OCI-LY3 (cell line): ENCODE data around the gene SSRP1.
"Not testable (repeated sequence)": the region's sequence is repeated elsewhere in the genome, so short reads cannot be mapped to it uniquely, and the experiment has no call there.

Source experiments
- H2AFZ ChIP-seq: fragments of 200-600, 300-600 bp; shearing (Covaris generic); 2 replicates; pipeline ENCODE4 v1.6.0; 2014; ENCODE audit warnings: antibody characterized with exemption, low read depth, low read length
- H3K27ac ChIP-seq: fragments of 200-600, 300-600 bp; sonication (generic); 2 replicates; pipeline ENCODE4 v1.5.1; 2014; ENCODE audit warnings: mild to moderate bottlenecking, low read length, moderate library complexity, mixed read lengths
- H3K27me3 ChIP-seq: fragments of 200-600, 300-600 bp; sonication (generic); 2 replicates; pipeline ENCODE4 v1.6.1; 2014; ENCODE audit warnings: low read depth, low read length, mixed read lengths
- H3K36me3 ChIP-seq: fragments of 200-600, 300-600 bp; sonication (generic); replicated peaks from 2 replicates; pipeline ENCODE3; 2014; ENCODE audit warnings: low read depth, low read length, mixed read lengths
- H3K4me1 ChIP-seq: fragments of 300-600, 200-600 bp; sonication (generic); 2 replicates; pipeline ENCODE4 v1.6.1; 2014; ENCODE audit warnings: low read length, mixed read lengths
- H3K4me2 ChIP-seq: fragments of 200-600, 300-600 bp; sonication (generic); 2 replicates; pipeline ENCODE4 v1.6.1; 2014; ENCODE audit warnings: low read length, mixed read lengths
- H3K4me3 ChIP-seq: fragments of 300-600, 200-600 bp; sonication (generic); 2 replicates; pipeline ENCODE4 v1.5.1; 2014; ENCODE audit warnings: antibody characterized with exemption, mild to moderate bottlenecking, low read length, moderate library complexity
- H3K79me2 ChIP-seq: fragments of 300-600, 200-600 bp; shearing (Covaris generic); 2 replicates; pipeline ENCODE4 v1.6.1; 2014; ENCODE audit warnings: mild to moderate bottlenecking, low read length, mixed read lengths
- H3K9ac ChIP-seq: fragments of 300-600, 200-600 bp; shearing (Covaris generic); 2 replicates; pipeline ENCODE4 v1.6.0; 2014; ENCODE audit warnings: mild to moderate bottlenecking, low read length, moderate library complexity
- H3K9me3 ChIP-seq: fragments of 200-600, 300-600 bp; shearing (Covaris generic); 2 replicates; pipeline ENCODE4 v1.6.1; 2014; ENCODE audit warnings: low read length, mixed read lengths; ENCODE audit not compliant: insufficient read depth
- H4K20me1 ChIP-seq: fragments of 200-600, 300-600 bp; sonication (generic); 2 replicates; pipeline ENCODE4 v1.6.1; 2016; ENCODE audit warnings: low read length, mixed read lengths; ENCODE audit not compliant: insufficient read depth
- EZH2phosphoT487 ChIP-seq: fragments of 200-600 bp; shearing (Covaris generic); IDR thresholded peaks from 2 replicates; pipeline ENCODE4 v1.6.1; 2018; ENCODE audit warnings: antibody characterized with exemption, mixed run types, low read depth
- TF ChIP-seq, protein P1 (sequence below): fragments of 200-600, 300-600 bp; sonication (generic); IDR thresholded peaks from 2 replicates; pipeline ENCODE4 v1.5.1; 2014; ENCODE audit warnings: antibody characterized with exemption, low read length, low read depth

The SSRP1 gene

GRCh38 chr11:57290288-57290687 is 45.4 kb downstream of the SSRP1 start:
- TF ChIP-seq EZH2phosphoT487 = no peak
- TF ChIP-seq, protein P1, sequence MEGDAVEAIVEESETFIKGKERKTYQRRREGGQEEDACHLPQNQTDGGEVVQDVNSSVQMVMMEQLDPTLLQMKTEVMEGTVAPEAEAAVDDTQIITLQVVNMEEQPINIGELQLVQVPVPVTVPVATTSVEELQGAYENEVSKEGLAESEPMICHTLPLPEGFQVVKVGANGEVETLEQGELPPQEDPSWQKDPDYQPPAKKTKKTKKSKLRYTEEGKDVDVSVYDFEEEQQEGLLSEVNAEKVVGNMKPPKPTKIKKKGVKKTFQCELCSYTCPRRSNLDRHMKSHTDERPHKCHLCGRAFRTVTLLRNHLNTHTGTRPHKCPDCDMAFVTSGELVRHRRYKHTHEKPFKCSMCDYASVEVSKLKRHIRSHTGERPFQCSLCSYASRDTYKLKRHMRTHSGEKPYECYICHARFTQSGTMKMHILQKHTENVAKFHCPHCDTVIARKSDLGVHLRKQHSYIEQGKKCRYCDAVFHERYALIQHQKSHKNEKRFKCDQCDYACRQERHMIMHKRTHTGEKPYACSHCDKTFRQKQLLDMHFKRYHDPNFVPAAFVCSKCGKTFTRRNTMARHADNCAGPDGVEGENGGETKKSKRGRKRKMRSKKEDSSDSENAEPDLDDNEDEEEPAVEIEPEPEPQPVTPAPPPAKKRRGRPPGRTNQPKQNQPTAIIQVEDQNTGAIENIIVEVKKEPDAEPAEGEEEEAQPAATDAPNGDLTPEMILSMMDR = no peak
- Histone ChIP-seq H3K4me3 (no peak overlapping the region), H3K9me3 (no peaks in the 10 kb centered on the region), H2AFZ (no peak overlapping the region), H3K9ac (no peak overlapping the region), H3K27me3 (peaks cover 30% of the 10 kb centered on the region), H4K20me1 (no peaks in the 10 kb centered on the region), H3K79me2 (no peaks in the 10 kb centered on the region), H3K27ac (no peak overlapping the region), H3K4me2 (no peak overlapping the region), H3K4me1 (no peaks in the 10 kb centered on the region), H3K36me3 (no peaks in the 10 kb centered on the region)

GRCh38 chr11:57288771-57289579 is 46.7 kb downstream of the SSRP1 start:
- no peak overlapping the region for H3K4me2 ChIP-seq
- H3K9ac ChIP-seq = no peak overlapping the region
- no peak overlapping the region for H3K27ac ChIP-seq
- H3K79me2 ChIP-seq = no peaks in the 10 kb centered on the region
- no peaks in the 10 kb centered on the region for H3K4me1 ChIP-seq
- no peak overlapping the region for H2AFZ ChIP-seq
- no peaks in the 10 kb centered on the region for H4K20me1 ChIP-seq
- no peaks in the 10 kb centered on the region for H3K9me3 ChIP-seq
- TF ChIP-seq EZH2phosphoT487 = no peak
- TF ChIP-seq, protein P1 = no peak
- peaks cover 30% of the 10 kb centered on the region for H3K27me3 ChIP-seq
- no peak overlapping the region for H3K4me3 ChIP-seq
- H3K36me3 ChIP-seq = no peaks in the 10 kb centered on the region

DNA sequence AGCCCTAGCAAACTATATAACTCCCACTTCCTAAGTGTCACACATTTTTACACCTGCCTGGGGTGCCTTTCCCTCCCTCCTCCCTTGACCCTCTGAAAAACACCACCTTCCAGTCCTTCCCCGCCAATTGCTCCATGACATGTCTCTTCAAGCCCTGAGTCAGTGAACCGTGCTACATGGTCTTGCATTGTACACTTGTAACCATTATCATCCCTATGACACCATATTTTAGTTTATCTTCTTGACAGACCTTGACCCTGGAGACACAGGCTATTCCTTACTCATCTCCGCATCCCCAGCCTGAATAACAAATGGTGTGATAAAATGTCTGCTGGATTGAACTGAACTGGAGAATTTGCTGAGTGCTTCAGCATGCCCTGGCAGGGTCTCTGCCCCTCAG is 47.8 kb downstream of the SSRP1 start:
- Histone ChIP-seq H3K79me2 (no peaks in the 10 kb centered on the region), H3K4me1 (no peaks in the 10 kb centered on the region), H3K4me3 (no peak overlapping the region), H3K27ac (no peak overlapping the region), H3K36me3 (no peaks in the 10 kb centered on the region), H3K9me3 (no peaks in the 10 kb centered on the region), H2AFZ (no peak overlapping the region), H4K20me1 (no peaks in the 10 kb centered on the region), H3K4me2 (no peak overlapping the region), H3K9ac (no peak overlapping the region), H3K27me3 (peaks cover 30% of the 10 kb centered on the region)
- TF ChIP-seq, protein P1 = no peak
- no peak for TF ChIP-seq EZH2phosphoT487

DNA sequence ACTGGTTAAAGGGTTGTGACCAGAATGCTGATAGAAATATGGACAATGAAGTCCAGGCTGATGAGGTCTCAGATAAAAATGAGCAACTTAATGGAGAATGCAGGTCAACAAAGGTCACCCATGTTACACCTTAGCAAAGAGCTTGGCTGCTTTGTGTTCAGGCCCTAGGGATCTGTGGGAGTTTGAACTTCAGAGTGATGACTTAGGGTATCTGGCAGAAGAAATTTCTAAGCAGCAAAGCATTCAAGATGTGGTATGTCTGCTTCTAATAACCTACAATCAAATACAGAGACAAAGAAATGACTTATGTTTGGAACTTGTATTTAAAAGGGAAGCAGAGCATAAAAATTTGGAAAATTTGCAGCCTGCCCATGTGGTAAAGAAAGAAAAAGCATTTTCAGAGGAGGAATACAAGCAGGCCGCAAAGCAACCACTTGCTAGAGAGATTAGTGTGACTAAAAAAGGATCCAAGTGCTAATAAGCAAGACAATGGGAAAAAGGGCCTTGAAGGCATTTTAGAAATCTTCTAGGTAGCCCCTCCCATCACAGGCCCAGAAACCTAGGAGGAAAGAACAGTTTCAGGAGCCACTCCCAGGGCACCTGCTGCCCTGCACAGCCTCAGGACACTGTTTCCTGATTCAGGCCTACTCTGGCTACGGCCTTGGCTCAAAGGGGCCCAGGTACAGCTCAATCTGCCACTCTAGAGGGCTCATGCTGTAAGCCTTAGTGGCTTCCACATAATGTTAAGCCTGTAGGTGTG is 52.3 kb downstream of the SSRP1 start:
- H3K79me2 ChIP-seq = no peaks in the 10 kb centered on the region
- no peaks in the 10 kb centered on the region for H3K4me1 ChIP-seq
- no peak overlapping the region for H2AFZ ChIP-seq
- H3K27ac ChIP-seq = no peak overlapping the region
- no peak overlapping the region for H3K9ac ChIP-seq
- peaks cover 11% of the 10 kb centered on the region; the same call in 1 of the 2 replicates for H3K27me3 ChIP-seq
- no peak for TF ChIP-seq EZH2phosphoT487
- TF ChIP-seq, protein P1 = no peak
- H3K4me3 ChIP-seq = no peak overlapping the region
- H4K20me1 ChIP-seq = no peaks in the 10 kb centered on the region
- H3K4me2 ChIP-seq = no peak overlapping the region
- H3K9me3 ChIP-seq = no peaks in the 10 kb centered on the region
- H3K36me3 ChIP-seq = no peaks in the 10 kb centered on the region

DNA sequence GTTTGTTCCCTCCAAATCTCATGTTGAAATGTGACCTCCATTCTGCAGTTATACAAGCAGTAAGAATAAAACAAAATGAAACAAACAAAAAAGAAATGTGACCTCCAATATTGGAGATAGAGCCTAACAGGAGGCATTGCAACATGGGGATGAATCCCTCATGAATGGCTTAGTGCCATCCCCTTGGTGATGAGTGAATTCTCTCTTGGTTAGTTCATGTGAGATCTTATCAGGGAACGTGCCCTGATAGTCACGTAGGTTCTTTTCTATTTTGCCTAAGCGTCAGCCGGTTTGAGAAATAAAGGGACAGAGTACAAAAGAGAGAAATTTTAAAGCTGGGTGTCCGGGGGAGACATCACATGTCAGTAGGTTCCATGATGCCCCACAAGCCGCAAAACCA is 54.1 kb downstream of the SSRP1 start:
- not testable (repeated sequence) for H2AFZ ChIP-seq, H3K4me3 ChIP-seq, H3K4me1 ChIP-seq, H3K9me3 ChIP-seq, H3K9ac ChIP-seq, H3K4me2 ChIP-seq, H3K27ac ChIP-seq, H4K20me1 ChIP-seq, H3K79me2 ChIP-seq, H3K36me3 ChIP-seq
- H3K27me3 ChIP-seq = peaks cover 15% of the 10 kb centered on the region; the same call in 1 of the 2 replicates
